ENCODE results near the gene CARNS1.

CARNS1 gene

GRCh38 chr11:67428052-67429001 lies 12.8 kb downstream of the CARNS1 start, which contains the start of gene RPS6KB2:
Gene RPS6KB2 (plus strand): TSS chr11:67428494. CDS start chr11:67428546, 52 bp downstream.
- peak; percentile 100 for DNase-seq (ENCODE audit: low read depth)

- DNase-seq (ENCODE audit: low read depth), result no peak
Measured at GRCh38 chr11:67429038-67429668, 13.7 kb downstream of the CARNS1 start.

DNA sequence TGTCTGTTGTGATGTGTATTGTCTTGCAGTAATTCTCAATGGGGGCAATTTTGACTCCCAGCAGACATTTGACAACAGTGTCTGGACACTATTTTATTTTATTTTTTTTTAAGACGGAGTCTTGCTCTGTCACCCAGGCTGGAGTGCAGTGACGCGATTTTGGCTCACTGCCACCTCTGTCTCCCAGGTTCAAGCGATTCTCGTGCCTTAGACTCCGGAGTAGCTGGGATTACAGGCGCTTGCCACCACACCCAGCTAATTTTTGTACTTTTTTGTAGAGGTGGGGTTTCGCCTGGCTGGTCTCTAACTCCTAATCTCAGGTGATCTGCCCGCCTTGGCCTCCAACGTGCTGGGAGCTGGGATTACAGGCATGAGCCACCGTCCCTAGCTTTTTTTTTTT lies 14.2 kb downstream of the CARNS1 start:
- DNase-seq (ENCODE audit: low read depth), result no peak

- no peak for DNase-seq (ENCODE audit: low read depth)
Measured at GRCh38 chr11:67431346-67432249, 16.1 kb downstream of the CARNS1 start.

DNA sequence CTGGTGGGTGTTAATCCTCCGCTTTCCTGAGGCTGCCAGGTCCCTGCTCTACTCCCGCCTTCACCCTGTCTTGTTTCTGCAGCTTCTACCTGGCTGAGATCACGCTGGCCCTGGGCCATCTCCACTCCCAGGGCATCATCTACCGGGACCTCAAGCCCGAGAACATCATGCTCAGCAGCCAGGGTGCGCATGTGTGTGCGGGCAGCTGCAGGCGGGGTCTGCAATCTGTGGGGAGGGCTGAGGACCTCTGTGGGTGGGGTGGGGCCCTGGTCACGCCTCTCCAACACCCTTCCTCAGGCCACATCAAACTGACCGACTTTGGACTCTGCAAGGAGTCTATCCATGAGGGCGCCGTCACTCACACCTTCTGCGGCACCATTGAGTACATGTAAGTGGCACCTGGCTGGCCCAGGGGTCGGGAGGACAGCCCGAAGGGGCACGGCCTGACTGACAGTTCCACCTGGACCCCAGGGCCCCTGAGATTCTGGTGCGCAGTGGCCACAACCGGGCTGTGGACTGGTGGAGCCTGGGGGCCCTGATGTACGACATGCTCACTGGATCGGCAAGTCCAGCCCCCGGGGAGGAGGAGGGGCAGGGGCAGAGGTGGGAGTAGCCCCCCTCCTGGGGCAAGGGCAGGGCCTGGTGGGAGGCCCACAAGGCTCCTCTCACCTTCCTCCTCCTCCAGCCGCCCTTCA lies 17.3 kb downstream of the CARNS1 start:
- no peak for DNase-seq (ENCODE audit: low read depth)

DNA sequence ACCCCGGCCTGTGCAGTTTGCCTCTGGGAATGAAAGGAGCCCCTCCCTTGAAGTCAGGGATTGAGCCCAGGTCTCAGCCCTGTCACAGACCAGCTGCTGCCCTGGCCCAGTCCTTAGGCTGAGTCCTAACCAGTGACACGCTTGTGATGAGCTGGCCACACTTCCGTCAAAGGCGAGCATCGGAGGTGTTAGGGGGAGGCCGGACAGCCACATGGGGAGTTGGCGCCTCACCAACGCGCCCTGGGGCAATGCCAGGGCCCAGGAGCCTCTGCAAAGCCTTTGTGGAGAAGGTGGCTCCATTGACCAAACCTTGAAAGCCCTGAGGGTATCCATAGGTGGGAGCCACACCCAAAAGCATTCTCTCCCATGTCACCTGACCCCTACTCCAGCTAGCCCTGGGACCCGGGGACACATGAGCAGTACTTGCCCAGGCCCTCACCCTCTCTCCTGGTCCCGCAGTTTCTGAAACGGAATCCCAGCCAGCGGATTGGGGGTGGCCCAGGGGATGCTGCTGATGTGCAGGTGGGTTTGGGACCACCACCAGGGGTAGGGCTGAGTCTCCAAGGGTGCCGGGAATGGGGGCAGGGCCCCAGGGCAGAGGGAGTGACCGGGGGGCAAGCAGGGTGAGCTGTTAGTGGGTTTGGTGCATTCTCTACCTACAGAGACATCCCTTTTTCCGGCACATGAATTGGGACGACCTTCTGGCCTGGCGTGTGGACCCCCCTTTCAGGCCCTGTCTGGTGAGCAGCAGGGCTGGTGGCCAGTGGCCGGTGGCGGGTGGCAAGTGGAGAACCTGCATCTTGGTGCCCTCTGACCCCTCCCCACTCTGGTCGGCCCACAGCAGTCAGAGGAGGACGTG lies 18.3 kb downstream of the CARNS1 start:
- DNase-seq (ENCODE audit: low read depth), result no peak

DNA sequence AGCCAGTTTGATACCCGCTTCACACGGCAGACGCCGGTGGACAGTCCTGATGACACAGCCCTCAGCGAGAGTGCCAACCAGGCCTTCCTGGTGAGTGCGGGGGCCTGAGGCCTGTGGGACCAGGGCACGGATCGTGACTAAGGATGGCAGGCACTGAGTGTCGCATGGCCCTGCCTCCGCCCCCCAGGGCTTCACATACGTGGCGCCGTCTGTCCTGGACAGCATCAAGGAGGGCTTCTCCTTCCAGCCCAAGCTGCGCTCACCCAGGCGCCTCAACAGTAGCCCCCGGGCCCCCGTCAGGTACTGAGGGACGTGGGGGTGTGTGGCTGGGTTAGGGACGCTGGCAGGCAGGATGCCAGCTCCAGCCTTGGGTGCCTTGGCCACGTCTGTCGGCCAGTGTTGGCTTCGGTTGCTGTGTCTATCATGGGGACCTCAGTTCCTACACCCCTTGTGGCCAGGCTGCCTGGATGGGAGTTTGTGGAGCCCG lies 19.0 kb downstream of the CARNS1 start:
- DNase-seq (ENCODE audit: low read depth), result no peak

DNA sequence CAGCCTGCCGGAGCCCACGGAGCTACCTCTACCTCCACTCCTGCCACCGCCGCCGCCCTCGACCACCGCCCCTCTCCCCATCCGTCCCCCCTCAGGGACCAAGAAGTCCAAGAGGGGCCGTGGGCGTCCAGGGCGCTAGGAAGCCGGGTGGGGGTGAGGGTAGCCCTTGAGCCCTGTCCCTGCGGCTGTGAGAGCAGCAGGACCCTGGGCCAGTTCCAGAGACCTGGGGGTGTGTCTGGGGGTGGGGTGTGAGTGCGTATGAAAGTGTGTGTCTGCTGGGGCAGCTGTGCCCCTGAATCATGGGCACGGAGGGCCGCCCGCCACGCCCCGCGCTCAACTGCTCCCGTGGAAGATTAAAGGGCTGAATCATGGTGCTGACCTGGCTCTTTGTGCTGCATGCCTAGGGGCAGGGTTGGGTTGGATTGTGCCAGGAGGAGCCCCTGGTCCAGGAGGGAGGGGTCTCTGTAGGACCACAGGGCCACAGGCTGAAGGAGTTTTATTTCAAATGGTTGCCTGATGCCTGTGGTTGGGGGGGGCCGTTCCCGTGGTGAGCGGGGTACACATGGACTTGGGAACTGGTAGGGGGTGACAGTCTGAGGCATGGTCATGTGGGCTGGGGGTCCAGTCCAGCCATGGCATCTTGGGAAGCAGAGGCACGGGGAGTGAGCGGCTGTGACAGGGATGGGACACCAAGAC lies 19.7 kb downstream of the CARNS1 start:
- no peak for DNase-seq (ENCODE audit: low read depth)

GRCh38 chr11:67435727-67436458 lies 20.4 kb downstream of the CARNS1 start:
- no peak for DNase-seq (ENCODE audit: low read depth)

GRCh38 chr11:67436459-67437081 lies 21.1 kb downstream of the CARNS1 start:
- no peak for DNase-seq (ENCODE audit: low read depth)

- peak; percentile 62 for DNase-seq (ENCODE audit: low read depth)
Measured at GRCh38 chr11:67437082-67437808, 21.8 kb downstream of the CARNS1 start, which contains the start of gene PTPRCAP. Gene PTPRCAP (minus strand): TSS chr11:67437682. CDS start chr11:67437619, 63 bp downstream.

GRCh38 chr11:67437809-67438157 lies 22.3 kb downstream of the CARNS1 start:
- DNase-seq (ENCODE audit: low read depth), result no peak

DNA sequence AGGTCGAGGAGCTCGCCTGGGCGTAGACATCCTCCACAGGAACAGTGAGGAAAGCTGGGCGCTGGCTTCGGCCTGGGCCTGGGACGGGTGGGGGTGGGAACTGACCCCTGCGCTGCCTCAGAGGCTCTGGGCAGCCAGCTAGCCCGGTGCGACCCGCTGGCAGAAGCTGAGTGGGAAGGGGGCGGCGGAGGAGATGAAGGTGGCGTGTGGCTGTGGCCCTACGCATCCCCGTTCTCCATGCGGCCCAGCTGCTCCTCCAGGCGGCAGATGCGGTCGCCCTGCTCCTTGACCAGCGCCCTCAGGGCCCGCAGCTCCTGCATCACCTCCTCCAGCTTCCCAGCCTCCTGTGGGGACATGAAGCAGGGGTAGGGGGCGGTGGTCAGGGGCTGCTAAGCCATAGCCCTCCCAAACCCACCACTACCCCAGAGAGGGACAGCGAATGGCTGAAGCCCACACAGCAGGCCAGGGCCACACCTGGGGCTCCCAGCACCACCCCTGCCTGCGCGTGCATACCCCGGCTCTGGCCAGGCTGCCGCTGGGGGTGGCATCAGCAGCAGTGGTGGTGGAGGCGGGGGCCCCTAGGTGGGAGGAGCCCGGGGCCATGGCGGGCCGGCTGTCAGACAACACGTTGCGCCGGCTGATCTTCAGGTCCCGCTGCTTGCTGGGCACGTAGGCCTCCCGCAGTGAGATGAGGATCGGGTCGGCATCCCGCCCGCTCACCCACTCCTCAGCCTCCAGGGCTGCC lies 22.9 kb downstream of the CARNS1 start:
- DNase-seq (ENCODE audit: low read depth), result peak; percentile 49

- no peak for DNase-seq (ENCODE audit: low read depth)
Measured at GRCh38 chr11:67439321-67440228, 24.1 kb downstream of the CARNS1 start.

GRCh38 chr11:67440229-67441097 lies 25.0 kb downstream of the CARNS1 start:
- DNase-seq (ENCODE audit: low read depth), result no peak
